ENCODE measurements around the gene RABGGTB. TPM values are rescaled to one million over a fixed set of nuclear protein-coding genes. Genes with fewer than 3 reads are reported as not detected.
"Not testable (repeated sequence)": the region's sequence is repeated elsewhere in the genome, so short reads cannot be mapped to it uniquely, and the experiment has no call there.

The RABGGTB gene
- total RNA-seq, 3 donors from 2014 or later (not counting 1 experiment from before 2014, with no cell fraction given), result 100.0 to 120 (median 118) TPM

- Mint-ChIP-seq H3K27me3 (ENCODE audit: low read depth in 2 of 2) (no peaks in the 10 kb centered on the region), H3K4me1 (no peaks in the 10 kb centered on the region), H3K9me3 (no peaks in the 10 kb centered on the region), H3K4me3 (no peak overlapping the region), H3K36me3 (no peaks in the 10 kb centered on the region), H3K27ac (no peak overlapping the region)
- H3K27me3 ChIP-seq (ENCODE audit: control insufficient read depth, insufficient read depth, low read length), result no peaks in the 10 kb centered on the region
- H3K4me3 ChIP-seq (ENCODE audit: low read length), result no peak overlapping the region
- no peak for DNase-seq
- TF ChIP-seq, protein P1, sequence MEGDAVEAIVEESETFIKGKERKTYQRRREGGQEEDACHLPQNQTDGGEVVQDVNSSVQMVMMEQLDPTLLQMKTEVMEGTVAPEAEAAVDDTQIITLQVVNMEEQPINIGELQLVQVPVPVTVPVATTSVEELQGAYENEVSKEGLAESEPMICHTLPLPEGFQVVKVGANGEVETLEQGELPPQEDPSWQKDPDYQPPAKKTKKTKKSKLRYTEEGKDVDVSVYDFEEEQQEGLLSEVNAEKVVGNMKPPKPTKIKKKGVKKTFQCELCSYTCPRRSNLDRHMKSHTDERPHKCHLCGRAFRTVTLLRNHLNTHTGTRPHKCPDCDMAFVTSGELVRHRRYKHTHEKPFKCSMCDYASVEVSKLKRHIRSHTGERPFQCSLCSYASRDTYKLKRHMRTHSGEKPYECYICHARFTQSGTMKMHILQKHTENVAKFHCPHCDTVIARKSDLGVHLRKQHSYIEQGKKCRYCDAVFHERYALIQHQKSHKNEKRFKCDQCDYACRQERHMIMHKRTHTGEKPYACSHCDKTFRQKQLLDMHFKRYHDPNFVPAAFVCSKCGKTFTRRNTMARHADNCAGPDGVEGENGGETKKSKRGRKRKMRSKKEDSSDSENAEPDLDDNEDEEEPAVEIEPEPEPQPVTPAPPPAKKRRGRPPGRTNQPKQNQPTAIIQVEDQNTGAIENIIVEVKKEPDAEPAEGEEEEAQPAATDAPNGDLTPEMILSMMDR (IDR thresholded peaks at IDR 0.05), result no peak
- no peaks in the 10 kb centered on the region for H3K36me3 ChIP-seq (ENCODE audit: control insufficient read depth, insufficient read depth, low read length)
- H3K9me3 ChIP-seq (ENCODE audit: control insufficient read depth, insufficient read depth, low read length), result no peaks in the 10 kb centered on the region
- no peak for ATAC-seq
- H3K4me1 ChIP-seq (ENCODE audit: control insufficient read depth, insufficient read depth, low read length), result no peaks in the 10 kb centered on the region
- intact Hi-C loops (cut with micrococcal nuclease), result no loop called here
- WGBS (ENCODE audit: insufficient coverage), result no CpG with 5 or more reads among the region's 1 CpG
- no peak overlapping the region for H3K27ac ChIP-seq (ENCODE audit: low read length)
Measured at GRCh38 chr1:75811211-75811981, 25.3 kb downstream of the RABGGTB start.

DNA sequence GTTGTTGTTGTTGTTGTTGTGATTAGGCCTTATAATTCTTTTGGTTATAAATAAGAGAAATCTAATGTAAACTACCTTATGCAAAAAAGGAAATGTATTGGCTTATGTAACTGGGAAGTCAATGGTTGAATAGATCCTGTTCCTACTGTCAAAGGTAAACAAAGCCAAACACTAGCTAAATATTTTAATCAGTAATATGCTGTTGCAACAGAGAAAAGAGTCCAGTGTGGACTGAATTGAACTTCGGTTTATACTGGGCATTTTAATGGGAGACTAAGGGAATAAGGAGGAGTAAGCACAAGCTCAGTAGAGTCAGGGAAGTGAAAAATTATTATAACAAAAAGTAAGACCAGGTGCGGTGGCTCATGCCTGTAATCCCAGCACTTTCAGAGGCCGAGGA is 26.0 kb downstream of the RABGGTB start:
- ATAC-seq, result no peak
- DNase-seq, result no peak
- no peaks in the 10 kb centered on the region for H3K9me3 ChIP-seq (ENCODE audit: control insufficient read depth, insufficient read depth, low read length)
- Mint-ChIP-seq H3K36me3 (no peaks in the 10 kb centered on the region), H3K27ac (no peak overlapping the region), H3K4me1 (no peaks in the 10 kb centered on the region), H3K4me3 (no peak overlapping the region), H3K27me3 (ENCODE audit: low read depth in 2 of 2) (no peaks in the 10 kb centered on the region), H3K9me3 (no peaks in the 10 kb centered on the region)
- intact Hi-C loops (cut with micrococcal nuclease), result no loop called here
- no peaks in the 10 kb centered on the region for H3K36me3 ChIP-seq (ENCODE audit: control insufficient read depth, insufficient read depth, low read length)
- H3K4me1 ChIP-seq (ENCODE audit: control insufficient read depth, insufficient read depth, low read length), result no peaks in the 10 kb centered on the region
- H3K4me3 ChIP-seq (ENCODE audit: low read length), result no peak overlapping the region
- 90% methylated on average over 3 of the region's 3 CpGs for WGBS (ENCODE audit: insufficient coverage)
- H3K27me3 ChIP-seq (ENCODE audit: control insufficient read depth, insufficient read depth, low read length), result no peaks in the 10 kb centered on the region
- TF ChIP-seq, protein P1 (IDR thresholded peaks at IDR 0.05), result no peak
- H3K27ac ChIP-seq (ENCODE audit: low read length), result no peak overlapping the region

- peaks cover 26% of the 10 kb centered on the region for H3K36me3 Mint-ChIP-seq
- intact Hi-C loops (cut with micrococcal nuclease); H3K27ac Mint-ChIP-seq; H3K4me1 ChIP-seq (ENCODE audit: control insufficient read depth, insufficient read depth, low read length); H3K4me3 Mint-ChIP-seq; H3K9me3 ChIP-seq (ENCODE audit: control insufficient read depth, insufficient read depth, low read length); H3K4me3 ChIP-seq (ENCODE audit: low read length); DNase-seq; H3K36me3 ChIP-seq (ENCODE audit: control insufficient read depth, insufficient read depth, low read length); H3K27me3 Mint-ChIP-seq (ENCODE audit: low read depth in 2 of 2); ATAC-seq; H3K4me1 Mint-ChIP-seq; H3K27me3 ChIP-seq (ENCODE audit: control insufficient read depth, insufficient read depth, low read length); H3K27ac ChIP-seq (ENCODE audit: low read length): not testable (repeated sequence)
- H3K9me3 Mint-ChIP-seq, result peaks cover 3 to 11% of the 10 kb centered on the region in 2 donors
- 100% methylated on average over 1 of the region's 1 CpG for WGBS (ENCODE audit: insufficient coverage)
Measured at GRCh38 chr1:75823596-75823995, 37.5 kb downstream of the RABGGTB start.

- Histone ChIP-seq H3K27me3 (ENCODE audit: control insufficient read depth, insufficient read depth, low read length) (no peaks in the 10 kb centered on the region), H3K27ac (ENCODE audit: low read length) (no peak overlapping the region), H3K36me3 (ENCODE audit: control insufficient read depth, insufficient read depth, low read length) (no peaks in the 10 kb centered on the region), H3K4me1 (ENCODE audit: control insufficient read depth, insufficient read depth, low read length) (no peaks in the 10 kb centered on the region), H3K9me3 (ENCODE audit: control insufficient read depth, insufficient read depth, low read length) (no peaks in the 10 kb centered on the region), H3K4me3 (ENCODE audit: low read length) (no peak overlapping the region)
- intact Hi-C loops (cut with micrococcal nuclease), result no loop called here
- TF ChIP-seq, protein P1 (IDR thresholded peaks at IDR 0.05), result no peak
- DNase-seq, result no peak
- ATAC-seq, result no peak
- H3K36me3 Mint-ChIP-seq, result peaks cover 6% of the 10 kb centered on the region
- H3K9me3 Mint-ChIP-seq, result peaks cover 16 to 17% of the 10 kb centered on the region in 2 donors
- H3K27me3 Mint-ChIP-seq (ENCODE audit: low read depth in 2 of 2), result no peaks in the 10 kb centered on the region
- no peaks in the 10 kb centered on the region for H3K4me1 Mint-ChIP-seq
- H3K27ac Mint-ChIP-seq, result no peak overlapping the region
- 73% methylated on average over 1 of the region's 2 CpGs for WGBS (ENCODE audit: insufficient coverage)
- H3K4me3 Mint-ChIP-seq, result no peak overlapping the region
Measured at GRCh38 chr1:75836528-75837100, 50.6 kb downstream of the RABGGTB start.

Measured in natural killer cell (primary cell).